Activated CD4-positive, alpha-beta T cell treated with anti-CD3 and anti-CD28 coated beads, Interleukin-2, amount 50 U/mL, for 1 hour (primary cell): ENCODE results near the gene PPFIA4.
"Not testable (repeated sequence)": the region's sequence is repeated elsewhere in the genome, so short reads cannot be mapped to it uniquely, and the experiment has no call there.

Experiments
- DNase-seq: peaks from one replicate; pipeline ENCODE4 v3.0.0-alpha.2; 2020

PPFIA4 gene

GRCh38 chr1:203017692-203018091 lies 8.6 kb upstream of the PPFIA4 start:
- no peak for DNase-seq

GRCh38 chr1:203022855-203023254 lies 3.4 kb upstream of the PPFIA4 start:
- DNase-seq = not testable (repeated sequence)

- DNase-seq = no peak
These were observed 633 bp upstream of the PPFIA4 start for GRCh38 chr1:203025686-203026030.

- DNase-seq = no peak
These were observed 674 bp downstream of the PPFIA4 start for GRCh38 chr1:203026666-203027663.

- no peak for DNase-seq
These were observed 1.9 kb downstream of the PPFIA4 start for GRCh38 chr1:203028067-203028783.

DNA sequence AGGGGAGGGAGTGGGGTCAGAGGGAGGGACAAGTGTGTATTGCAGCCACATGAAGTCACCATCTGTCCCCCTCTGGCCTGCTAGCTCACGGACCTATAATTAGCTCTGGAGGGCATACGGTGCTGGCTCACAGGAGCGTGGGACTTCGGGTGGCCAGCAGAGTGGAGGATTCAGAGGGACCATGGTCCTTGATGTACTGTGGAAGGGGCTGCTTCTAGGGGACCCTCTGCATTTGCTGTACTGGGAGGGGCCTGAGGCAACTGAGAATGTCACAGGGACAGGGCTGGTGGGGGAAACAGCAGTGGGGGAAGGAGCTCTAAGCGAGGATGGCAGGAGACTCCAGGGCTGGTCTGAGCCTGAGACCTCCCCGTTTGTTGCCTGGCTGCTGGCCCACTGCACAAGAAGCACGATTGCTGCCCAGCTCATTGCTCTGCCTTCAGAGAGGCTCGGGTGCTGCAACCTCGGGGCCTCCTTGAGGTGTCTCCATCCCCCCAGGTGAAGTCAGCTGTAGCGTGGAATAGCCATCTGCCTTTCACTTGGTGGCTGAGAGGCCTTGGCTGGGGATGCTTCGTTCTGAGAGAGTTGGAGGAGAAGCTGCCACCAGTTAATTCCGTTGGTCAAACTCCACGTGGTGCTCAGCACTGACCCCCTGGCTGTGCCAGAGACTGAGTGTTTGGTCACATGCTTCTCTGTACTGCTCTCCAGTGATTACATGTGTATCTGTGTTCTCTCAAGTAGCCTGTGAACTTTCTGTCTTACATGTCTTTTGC lies 2.7 kb downstream of the PPFIA4 start:
- no peak for DNase-seq

DNA sequence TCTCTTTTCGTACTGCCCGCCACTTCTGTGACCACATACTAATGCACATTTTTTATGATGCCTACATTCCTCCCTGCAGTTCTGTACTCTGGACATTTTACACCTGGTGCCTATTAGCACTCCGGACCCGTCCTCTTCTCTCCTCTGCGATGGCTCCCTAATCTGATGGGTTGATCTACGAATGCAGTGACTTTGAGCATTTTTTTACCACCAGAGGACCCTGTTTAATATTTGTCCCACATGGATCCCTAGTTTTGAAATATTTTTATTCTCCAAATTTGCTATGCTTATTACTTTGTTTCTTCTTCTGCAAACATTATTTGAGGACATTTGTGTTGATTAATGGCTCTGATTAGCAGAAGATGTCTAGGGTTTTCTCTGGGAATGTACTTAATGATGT lies 5.2 kb downstream of the PPFIA4 start:
- no peak for DNase-seq

GRCh38 chr1:203033287-203033686 lies 7.0 kb downstream of the PPFIA4 start:
- DNase-seq = no peak

DNA sequence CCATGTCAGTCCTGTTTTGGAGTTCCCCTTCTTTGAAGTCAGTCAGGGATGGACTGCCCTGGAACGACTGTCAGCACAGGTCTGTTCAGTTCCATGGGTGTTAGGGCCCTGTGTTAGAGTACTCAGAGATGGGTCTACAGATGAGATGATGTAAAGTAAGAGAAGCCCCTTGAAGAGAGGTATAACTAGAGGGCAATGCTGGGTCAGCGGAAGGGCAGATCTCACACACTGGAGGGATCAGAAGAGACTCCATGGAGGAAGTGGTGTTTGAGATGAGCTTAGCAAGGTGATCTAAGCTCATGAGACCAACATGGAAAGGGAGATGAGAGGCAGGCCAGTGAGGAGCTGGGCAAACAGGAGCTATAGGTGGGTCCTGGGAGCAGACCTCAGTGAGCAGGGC lies 7.6 kb downstream of the PPFIA4 start:
- DNase-seq = no peak

GRCh38 chr1:203034422-203035110 lies 8.3 kb downstream of the PPFIA4 start:
- no peak for DNase-seq

GRCh38 chr1:203035111-203036000 lies 9.1 kb downstream of the PPFIA4 start:
- DNase-seq = no peak

- DNase-seq = no peak
These were observed 9.8 kb downstream of the PPFIA4 start for GRCh38 chr1:203036135-203036534.

- no peak for DNase-seq
These were observed 10.2 kb downstream of the PPFIA4 start for GRCh38 chr1:203036537-203036936.

- no peak for DNase-seq
These were observed 11.4 kb downstream of the PPFIA4 start for GRCh38 chr1:203037509-203038190.

- DNase-seq = no peak
These were observed 12.0 kb downstream of the PPFIA4 start for GRCh38 chr1:203038217-203038741.

DNA sequence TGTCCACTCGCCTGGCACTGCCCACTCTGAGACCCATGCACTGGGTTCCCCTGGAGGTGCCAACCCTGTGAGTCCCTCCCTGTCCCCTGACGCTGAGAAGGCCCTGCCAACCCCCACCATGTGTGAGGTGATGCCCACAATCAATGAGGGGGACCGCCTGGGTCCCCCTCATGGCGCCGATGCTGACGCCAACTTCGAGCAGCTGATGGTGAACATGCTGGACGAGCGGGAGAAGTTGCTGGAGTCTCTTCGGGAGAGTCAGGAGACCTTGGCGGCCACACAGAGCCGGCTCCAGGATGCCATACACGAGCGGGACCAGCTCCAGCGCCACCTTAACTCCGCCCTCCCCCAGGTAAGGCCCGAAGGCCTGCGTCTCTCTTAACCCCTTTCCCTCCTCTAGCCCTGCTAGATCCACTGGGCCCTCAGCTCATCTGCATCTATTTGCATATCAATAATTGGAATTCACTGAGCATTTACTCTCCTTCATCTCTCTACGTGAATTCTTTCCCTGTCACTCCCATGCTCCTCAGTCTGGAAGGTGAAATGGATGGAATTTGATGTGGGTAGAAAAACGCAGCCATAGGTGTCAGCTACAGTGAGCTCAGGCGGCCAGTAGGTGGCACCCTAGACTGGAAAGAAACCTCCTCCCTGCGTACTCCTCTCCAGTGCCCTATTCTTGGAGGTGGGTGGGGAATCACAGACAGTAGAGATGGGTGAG lies 12.8 kb downstream of the PPFIA4 start:
- peak; percentile 59 for DNase-seq

- DNase-seq = no peak
These were observed 13.6 kb downstream of the PPFIA4 start for GRCh38 chr1:203039609-203040512.

DNA sequence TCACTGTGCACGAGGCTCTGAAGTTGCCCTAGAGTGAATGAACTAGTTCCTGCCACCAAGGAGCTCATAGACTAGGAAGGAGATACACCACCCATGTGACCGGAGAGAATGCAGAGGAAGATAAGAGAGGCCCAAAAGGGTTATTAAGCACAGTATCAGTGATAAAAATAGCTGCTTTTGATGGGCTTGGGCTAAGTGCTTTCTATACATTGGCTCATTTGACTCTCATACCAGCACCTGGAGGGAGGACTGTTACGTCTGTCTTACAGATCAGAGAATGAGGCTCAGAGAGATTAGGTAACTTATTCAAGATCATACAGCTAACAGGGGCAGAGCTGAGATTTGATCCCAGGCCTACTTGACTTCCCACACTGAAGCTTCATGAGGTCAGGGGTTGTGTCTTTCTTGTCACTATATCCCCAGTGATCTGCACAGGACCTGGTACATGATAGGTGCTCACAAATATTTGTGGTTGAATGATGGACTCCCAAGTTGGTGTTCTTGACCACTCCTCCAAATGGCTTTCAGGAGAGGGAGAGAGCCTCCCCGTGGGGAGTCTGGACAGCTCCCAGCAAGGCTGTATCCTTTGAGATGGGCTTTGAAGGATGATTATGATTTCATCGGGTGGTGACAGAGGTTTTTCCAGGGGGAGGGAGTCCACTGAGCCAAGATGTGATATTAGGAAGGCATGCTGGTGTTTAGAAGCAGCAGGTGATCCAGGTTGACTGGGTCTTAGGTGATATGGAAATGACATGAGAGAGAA lies 14.4 kb downstream of the PPFIA4 start:
- no peak for DNase-seq
